CD4-positive, alpha-beta T cell treated with Interleukin-21 for 1 hour (primary cell): ENCODE measurements around the gene NOS1AP.
"Not testable (repeated sequence)": the region's sequence is repeated elsewhere in the genome, so short reads cannot be mapped to it uniquely, and the experiment has no call there.

ENCODE experiments used
- DNase-seq: peaks from one replicate; pipeline ENCODE4 v3.0.0-alpha.2; 2020

NOS1AP gene

GRCh38 chr1:162351874-162352273 lies 282.4 kb downstream of the NOS1AP start:
- not testable (repeated sequence) for DNase-seq

DNA sequence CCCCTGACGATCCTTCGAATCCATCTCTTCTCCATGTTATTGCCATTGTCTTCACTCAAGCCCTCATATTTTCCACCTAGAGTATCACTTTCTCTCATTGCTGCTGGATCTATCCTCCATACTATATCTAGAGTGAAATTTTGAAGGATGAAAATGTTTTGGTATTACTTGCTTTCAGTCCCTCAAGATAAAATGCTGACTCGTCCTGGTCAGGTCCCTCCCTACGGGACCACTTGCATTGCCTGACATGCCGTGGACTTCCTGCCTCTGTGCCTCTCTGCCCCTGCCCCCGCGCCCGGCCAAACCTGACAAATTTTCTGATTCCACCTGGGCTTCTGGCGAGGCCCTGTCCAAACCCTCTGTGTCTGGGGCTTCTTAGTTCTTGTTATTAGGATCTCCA lies 283.6 kb downstream of the NOS1AP start:
- no peak for DNase-seq

- DNase-seq: no peak
Observed at GRCh38 chr1:162353702-162354101, 284.2 kb downstream of the NOS1AP start.

- DNase-seq: peak; percentile 12
Observed at GRCh38 chr1:162357681-162358266, 288.3 kb downstream of the NOS1AP start.

DNA sequence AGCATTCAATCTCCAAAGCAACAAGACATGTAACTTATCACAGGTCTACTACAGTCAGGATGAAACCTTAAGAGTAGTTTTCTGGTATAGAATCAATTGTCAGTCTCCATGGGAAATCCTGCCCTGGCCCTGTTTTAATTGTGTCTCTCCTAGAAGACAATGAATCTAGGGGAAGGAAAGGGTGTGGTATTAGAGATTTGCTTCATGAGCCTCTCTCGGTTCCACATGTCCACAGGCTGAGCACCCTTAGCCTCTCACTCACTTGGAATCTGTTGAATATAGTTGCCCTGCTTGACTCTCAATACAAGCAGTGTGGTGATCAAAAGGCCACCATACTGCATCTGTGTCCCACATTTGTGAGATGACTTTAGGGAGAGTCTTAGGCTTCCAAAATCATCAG lies 289.4 kb downstream of the NOS1AP start:
- no peak for DNase-seq

GRCh38 chr1:162359523-162360236 lies 290.2 kb downstream of the NOS1AP start:
- DNase-seq: no peak

DNA sequence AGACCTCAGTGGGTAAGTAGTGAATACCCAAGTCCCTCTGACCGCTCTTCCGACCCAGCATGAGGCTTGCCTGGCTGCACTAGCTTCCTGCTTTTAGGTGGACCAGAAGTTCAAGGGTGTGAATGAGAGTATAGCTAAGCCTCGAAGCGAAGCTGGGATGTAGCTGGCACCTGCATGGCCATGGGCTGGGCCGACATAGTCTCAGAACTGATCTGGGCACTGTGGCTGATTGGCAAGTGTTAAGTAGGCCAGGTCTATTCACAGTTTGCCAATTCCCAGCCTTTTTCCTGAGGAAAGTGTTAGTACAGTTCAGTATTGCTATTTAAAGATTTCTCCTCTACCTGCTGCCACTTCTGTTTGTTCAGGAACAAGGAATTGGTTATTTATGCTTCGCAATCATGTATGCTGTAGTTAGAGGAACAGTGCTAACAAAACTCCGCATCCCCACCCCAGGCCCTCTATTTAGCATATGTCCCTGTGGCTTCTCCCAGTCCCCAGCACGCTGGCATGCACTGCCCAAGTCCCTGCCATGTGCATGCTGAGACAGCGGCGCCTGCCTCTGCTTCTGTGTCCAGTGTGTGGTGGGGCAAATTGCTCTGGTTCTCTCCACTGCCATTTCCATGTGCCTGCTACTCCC lies 290.9 kb downstream of the NOS1AP start:
- DNase-seq: no peak

GRCh38 chr1:162360874-162361260 lies 291.4 kb downstream of the NOS1AP start:
- no peak for DNase-seq

DNA sequence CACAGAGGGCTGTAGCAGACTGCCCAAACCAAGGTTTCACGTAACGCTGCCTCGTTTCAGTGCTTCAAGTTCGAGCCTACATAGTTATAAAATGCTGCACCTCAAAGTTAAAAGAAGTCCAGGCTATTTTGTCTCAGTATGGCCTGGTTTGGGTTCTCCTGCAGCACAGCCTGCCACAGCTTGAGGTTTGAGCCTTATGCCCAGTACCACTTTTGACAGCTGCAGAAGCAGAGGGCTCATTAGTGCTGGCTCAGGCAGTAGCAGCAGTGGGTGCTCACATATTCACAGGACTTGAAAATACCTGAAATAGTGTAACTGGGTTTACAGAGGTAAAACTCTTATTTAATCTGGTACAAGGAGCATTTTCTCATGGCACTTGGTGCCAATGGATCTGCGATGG lies 291.9 kb downstream of the NOS1AP start:
- no peak for DNase-seq

DNA sequence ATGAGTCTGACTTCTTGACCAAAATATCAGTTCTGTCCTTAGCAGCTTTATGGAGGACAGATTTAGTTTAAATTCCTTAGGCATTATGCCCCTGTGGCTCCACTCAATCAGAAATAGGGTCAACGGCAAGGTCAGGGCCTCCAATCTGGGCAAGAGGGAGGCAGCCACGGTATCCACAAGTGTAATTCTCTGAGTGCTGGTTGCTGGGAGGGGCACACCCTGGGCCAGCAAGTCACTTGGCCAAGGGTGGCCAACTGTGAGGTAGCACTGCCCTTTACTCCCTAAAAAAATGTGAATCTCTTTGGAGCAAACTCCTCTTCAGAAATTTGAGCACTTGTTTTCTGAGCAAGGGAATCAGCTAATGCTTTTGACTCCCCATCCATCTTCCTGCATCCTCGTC lies 294.3 kb downstream of the NOS1AP start:
- no peak for DNase-seq

DNA sequence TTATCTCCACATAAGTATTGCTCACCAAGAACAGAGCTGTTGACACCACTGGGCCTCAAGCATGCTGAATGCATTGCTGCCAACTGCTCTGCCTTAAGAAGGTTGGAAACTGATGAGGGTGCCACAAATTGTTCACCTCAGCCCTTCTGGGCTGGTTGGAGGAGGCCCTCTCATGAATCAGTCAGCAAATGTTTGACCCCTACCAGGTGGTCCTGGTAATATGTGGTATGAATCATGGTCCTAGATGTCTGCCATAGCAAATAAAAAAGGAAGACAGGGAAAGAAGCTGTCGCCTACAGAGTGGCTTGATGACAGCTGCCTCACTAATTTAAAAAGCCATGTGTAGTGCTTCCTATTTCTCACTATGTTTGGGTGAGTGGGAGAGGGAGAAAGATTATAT lies 295.0 kb downstream of the NOS1AP start:
- DNase-seq: no peak

- no peak for DNase-seq
Observed at GRCh38 chr1:162365284-162366020, 296.0 kb downstream of the NOS1AP start.

GRCh38 chr1:162366149-162366548 lies 296.7 kb downstream of the NOS1AP start:
- DNase-seq: no peak

GRCh38 chr1:162366671-162367070 lies 297.2 kb downstream of the NOS1AP start:
- DNase-seq: no peak

DNA sequence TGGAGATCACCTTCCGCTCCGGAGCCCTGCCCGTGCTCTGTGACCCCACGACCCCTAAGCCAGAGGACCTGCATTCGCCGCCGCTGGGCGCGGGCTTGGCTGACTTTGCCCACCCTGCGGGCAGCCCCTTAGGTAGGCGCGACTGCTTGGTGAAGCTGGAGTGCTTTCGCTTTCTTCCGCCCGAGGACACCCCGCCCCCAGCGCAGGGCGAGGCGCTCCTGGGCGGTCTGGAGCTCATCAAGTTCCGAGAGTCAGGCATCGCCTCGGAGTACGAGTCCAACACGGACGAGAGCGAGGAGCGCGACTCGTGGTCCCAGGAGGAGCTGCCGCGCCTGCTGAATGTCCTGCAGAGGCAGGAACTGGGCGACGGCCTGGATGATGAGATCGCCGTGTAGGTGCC lies 297.6 kb downstream of the NOS1AP start:
- no peak for DNase-seq

- no peak for DNase-seq
Observed at GRCh38 chr1:162367772-162368171, 298.3 kb downstream of the NOS1AP start.

GRCh38 chr1:162368451-162368850 lies 299.0 kb downstream of the NOS1AP start:
- no peak for DNase-seq

DNA sequence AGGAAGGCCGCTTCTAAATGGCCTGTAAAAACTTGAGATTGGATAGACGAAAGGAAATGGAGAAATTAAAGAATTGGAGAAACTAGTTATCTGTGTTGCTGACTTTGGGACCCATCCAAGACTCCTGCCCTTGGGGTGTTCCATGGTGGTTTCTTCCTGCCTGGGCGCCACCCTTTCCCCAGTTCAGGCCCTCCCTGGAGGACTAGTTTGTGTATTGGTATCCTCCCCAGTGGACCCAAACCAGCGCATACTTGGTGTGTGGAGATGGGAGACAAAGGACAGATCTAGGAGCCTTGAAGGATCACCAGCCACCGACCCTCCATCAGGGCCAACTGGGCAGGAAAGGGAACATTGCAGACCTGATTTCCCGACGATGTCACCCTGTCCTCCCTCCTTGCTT lies 300.1 kb downstream of the NOS1AP start:
- DNase-seq: no peak

GRCh38 chr1:162370161-162370560 lies 300.7 kb downstream of the NOS1AP start:
- DNase-seq: no peak

- DNase-seq: no peak
Observed at GRCh38 chr1:162370721-162371120, 301.2 kb downstream of the NOS1AP start.

DNA sequence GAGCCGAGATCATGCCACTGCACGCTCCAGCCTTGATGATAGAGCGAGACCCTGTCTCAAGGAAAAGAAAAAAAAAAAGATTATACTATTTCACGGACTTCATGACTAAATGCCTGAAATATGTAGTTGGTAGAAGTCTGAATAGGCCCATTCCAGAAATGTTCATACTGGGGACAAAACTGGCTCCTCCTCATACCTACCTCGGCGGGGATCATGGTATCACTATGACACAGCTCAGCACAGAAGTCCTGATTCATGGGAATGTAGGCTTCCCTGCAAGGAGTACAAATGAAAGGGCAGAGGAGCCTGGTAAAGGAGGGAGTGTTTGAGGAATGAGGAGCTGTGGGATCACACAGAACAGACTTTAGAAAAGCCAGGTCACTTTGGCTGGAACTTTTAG lies 302.1 kb downstream of the NOS1AP start:
- DNase-seq: no peak

DNA sequence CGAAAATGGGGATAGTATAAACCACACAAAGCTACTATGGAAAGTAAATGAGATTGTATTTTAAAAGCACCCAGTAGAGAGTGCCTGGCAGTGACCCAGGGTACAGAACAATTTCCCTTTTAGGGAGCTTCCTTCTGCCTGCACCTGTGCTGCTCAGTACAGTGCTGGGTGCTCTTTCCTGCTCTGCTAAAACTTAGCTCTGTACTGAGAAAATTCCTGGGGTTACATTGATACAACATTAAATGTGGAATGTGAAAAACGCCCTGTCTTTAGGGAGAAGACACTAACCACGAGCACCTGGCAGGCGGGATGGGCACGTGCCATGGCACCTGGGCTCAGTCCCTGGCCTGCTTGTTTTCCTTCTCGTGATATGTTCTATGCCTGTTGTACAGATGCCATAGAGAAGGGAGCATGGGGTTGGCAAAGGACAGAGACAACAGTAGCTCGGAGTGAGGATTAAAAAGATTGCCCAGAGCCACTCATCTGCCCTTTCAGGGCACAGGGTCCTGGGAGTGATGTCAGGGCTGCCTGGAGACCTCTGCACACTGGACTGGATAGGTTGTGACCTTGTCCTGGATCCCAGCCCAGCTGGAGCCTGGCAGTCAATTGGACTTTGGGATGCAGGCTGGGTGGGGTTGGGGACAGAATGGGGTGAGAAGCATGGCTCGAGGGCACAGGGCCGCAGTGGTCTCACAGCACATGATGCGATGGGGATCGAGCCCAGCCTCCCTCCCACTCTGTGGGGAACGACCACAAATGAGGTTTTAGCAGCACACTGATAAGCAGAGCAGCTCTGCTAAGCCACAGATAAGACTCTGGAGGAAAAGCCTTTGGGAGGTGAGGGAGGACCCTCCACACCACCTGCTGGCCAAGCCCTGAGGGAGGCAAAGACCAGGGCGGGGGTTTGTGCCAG lies 302.9 kb downstream of the NOS1AP start:
- no peak for DNase-seq

- no peak for DNase-seq
Observed at GRCh38 chr1:162373072-162373427, 303.6 kb downstream of the NOS1AP start.
